K562 (cell line): Measurements from ENCODE around the gene MED17. TPM values are rescaled to one million over a fixed set of nuclear protein-coding genes. Genes with fewer than 3 reads are reported as not detected.
A peak's percentile ranks its signal among the peaks of the same experiment; 100 is the strongest.

Experiments
- ATAC-seq: fragments of 200-7000 bp; cut with Tn5 transposase; 3 replicates; pipeline ENCODE4 v1.9.1; 2020; ENCODE audit warnings: moderate library complexity
- BruUV-seq: library from RNA; stranded (reverse); fragments of 400-500 nt; replicated peaks from 2 replicates; lab custom pipeline; 2021; lab: Mats Ljungman, UMichigan
- CTCF ChIA-PET: fragments of 300-600 bp; formaldehyde crosslinking; extraction: SDS; loops from one replicate; lab custom pipeline; 2021; ENCODE audit warnings: low intra/inter-chr PET ratio; lab: Yijun Ruan, JAX
- POLR2A ChIA-PET: fragments of 300-600, 350-650 bp; sonication (Branson Sonifier 250); formaldehyde crosslinking; extraction: SDS; loops from one replicate; lab custom pipeline; 2021; ENCODE audit warnings: antibody characterized with exemption, inconsistent platforms; lab: Yijun Ruan, JAX
- DNase-seq, 4 experiments: peaks; one replicate each; pipeline versions ENCODE4 v3.0.0 to v3.0.0-alpha.2; 2011 to 2018; ENCODE audit warnings: low spot score in 3 of 4, mixed read lengths in 3 of 4; ENCODE audit errors: extremely low read depth in 1 of 4
- FAIRE-seq: peaks from 2 replicates; lab custom pipeline; 2011; peaks lifted over from hg19 to GRCh38; lab: Jason Lieb, UNC
- H2AFZ ChIP-seq: 2 replicates; pipeline ENCODE4 v1.6.0; 2011; ENCODE audit warnings: low read depth, low read length, control low read depth, inconsistent platforms
- H3K27ac ChIP-seq: fragments of 200-600 bp; 3 replicates; pipeline ENCODE4 v1.8.0; 2011; ENCODE audit warnings: low read depth, mild to moderate bottlenecking, control low read depth, inconsistent platforms, low read length, moderate library complexity, mixed read lengths; ENCODE audit errors: extremely low read depth
- H3K27me3 ChIP-seq, 2 experiments: fragments of 300-600 bp in 1 of 2; 2 replicates in 1 of 2; 3 replicates in 1 of 2; pipeline versions ENCODE4 v1.6.0 to v1.8.0; 2011; ENCODE audit warnings: inconsistent platforms in 2 of 2, low read length in 2 of 2, mild to moderate bottlenecking in 1 of 2, mixed read lengths in 1 of 2, moderate library complexity in 1 of 2; ENCODE audit not compliant: control insufficient read depth in 2 of 2, insufficient read depth in 2 of 2
- H3K36me3 ChIP-seq: fragments of 300-600 bp; 3 replicates; pipeline ENCODE4 v1.8.0; 2011; ENCODE audit warnings: mild to moderate bottlenecking, low read length, inconsistent platforms; ENCODE audit not compliant: control insufficient read depth, insufficient read depth
- H3K4me1 ChIP-seq, 2 experiments: fragments of 200-600 bp in 1 of 2; replicated peaks in 1 of 2; 2 replicates in 1 of 2; 3 replicates in 1 of 2; pipeline versions ENCODE4 v1.5.1 to v1.8.0; 2011; ENCODE audit warnings: inconsistent platforms in 2 of 2, low read length in 2 of 2, mild to moderate bottlenecking in 1 of 2, mixed read lengths in 1 of 2, moderate library complexity in 1 of 2; ENCODE audit not compliant: control insufficient read depth in 2 of 2, insufficient read depth in 2 of 2
- H3K4me2 ChIP-seq: 2 replicates; pipeline ENCODE4 v1.6.1; 2011; ENCODE audit warnings: low read length, control low read depth, inconsistent platforms, mixed read lengths; ENCODE audit not compliant: insufficient read depth
- H3K4me3 ChIP-seq: fragments of 200-600 bp; sonication (generic), shearing (Covaris generic); 2 replicates; pipeline ENCODE4 v1.5.1; 2016; ENCODE audit warnings: control low read depth, inconsistent platforms
- H3K79me2 ChIP-seq: fragments of 200-600 bp; 3 replicates; pipeline ENCODE4 v1.8.0; 2011; ENCODE audit warnings: low read length, inconsistent platforms; ENCODE audit not compliant: control insufficient read depth, insufficient read depth
- H3K9ac ChIP-seq, 2 experiments: 2 replicates each; pipeline versions ENCODE4 v1.6.0 to v1.6.1; 2011; ENCODE audit warnings: low read depth in 2 of 2, low read length in 2 of 2, control low read depth in 1 of 2, inconsistent platforms in 1 of 2, mild to moderate bottlenecking in 1 of 2, mixed read lengths in 1 of 2; ENCODE audit not compliant: insufficient read depth in 1 of 2
- H3K9me1 ChIP-seq: one replicate; pipeline ENCODE4 v1.6.0; 2011; ENCODE audit warnings: inconsistent platforms, mild to moderate bottlenecking, low read length, moderate library complexity; ENCODE audit not compliant: control insufficient read depth, insufficient read depth
- H3K9me3 ChIP-seq: replicated peaks from 2 replicates; pipeline ENCODE4 v1.5.1; 2011; ENCODE audit warnings: low read depth, low read length, inconsistent platforms; ENCODE audit not compliant: control insufficient read depth, insufficient read depth
- H4K20me1 ChIP-seq: replicated peaks from 2 replicates; pipeline ENCODE4 v1.6.1; 2011; ENCODE audit warnings: low read length, inconsistent platforms, mixed read lengths; ENCODE audit not compliant: control insufficient read depth, insufficient read depth
- EP300 ChIP-seq: IDR thresholded peaks from 2 replicates; pipeline ENCODE4 v1.6.1; 2012; ENCODE audit warnings: low read length, improper control_type of control experiment
- NFXL1 ChIP-seq: fragments of 450-650 bp; formaldehyde crosslinking; IDR thresholded peaks from 2 replicates; pipeline ENCODE4 v1.4.0; 2021; ENCODE audit warnings: mild to moderate bottlenecking
- TOE1 ChIP-seq, 2 experiments: fragments of 450-650 bp in 1 of 2; sonication (generic) in 1 of 2; formaldehyde crosslinking in 1 of 2; IDR thresholded peaks; 2 replicates each; pipeline versions ENCODE4 v1.7.1 to v1.8.0; 2016 to 2022; ENCODE audit warnings: borderline replicate concordance in 2 of 2, mild to moderate bottlenecking in 2 of 2, antibody characterized with exemption in 1 of 2, inconsistent platforms in 1 of 2, low read depth in 1 of 2, missing genetic modification reagents in 1 of 2, moderate library complexity in 1 of 2
- ZKSCAN3 ChIP-seq: fragments of 250-450 bp; sonication (Bioruptor Pico); IDR thresholded peaks from 2 replicates; pipeline ENCODE4 v1.4.0; 2020
- ZNF232 ChIP-seq: sonication (generic); formaldehyde crosslinking; IDR thresholded peaks from 2 replicates; pipeline ENCODE4 v1.8.0; 2022; ENCODE audit warnings: mild to moderate bottlenecking, missing genetic modification reagents
- ZNF764 ChIP-seq: fragments of 250-450 bp; sonication (Bioruptor Pico); IDR thresholded peaks from 2 replicates; pipeline ENCODE4 v1.4.0; 2020; ENCODE audit warnings: low read depth, mild to moderate bottlenecking, moderate library complexity
- WGBS: fragments of 100-300 bp; shearing (Covaris generic); methylation state at CpG from one replicate; pipeline ENCODE4 v1.1.6; 2016; ENCODE audit warnings: low coverage, mixed read lengths; ENCODE audit not compliant: insufficient coverage; ENCODE audit errors: missing lambda C conversion rate; 5-methylcytosine and 5-hydroxymethylcytosine counted together
- in situ Hi-C: fragments of 300-500 bp; cut with MboI; formaldehyde crosslinking; loops from 4 replicates; pipeline ENCODE4 v1.15.0; 2018; ENCODE audit warnings: inconsistent platforms, mixed read lengths
- intact Hi-C: fragments of 100-400 bp; cut with micrococcal nuclease; formaldehyde crosslinking; loops from 2 replicates; pipeline ENCODE4 v1.14.2; 2022
- polyA plus RNA-seq, 8 experiments: library from polyadenylated mRNA; depleted of rRNA in 4 of 8; stranded (reverse) in 5 of 8; unstranded in 3 of 8; fragments of >200 nt; fragmentation: Nextera tagmentation in 2 of 8; fragmentation: Illumina TruSeq in 1 of 8; extraction: Ambion mirVana in 2 of 8; extraction: Trizol in 1 of 8; gene quantifications; 2 replicates each; pipeline versions ENCODE4 v1.2.1 to v1.2.3, GENCODE V29; 2011 to 2014; ENCODE audit warnings: inconsistent platforms in 1 of 8, missing spikeins in 1 of 8
- total RNA-seq, 7 experiments: library from RNA; depleted of rRNA in 6 of 7; stranded (reverse); fragments of >200 nt in 6 of 7; fragmentation: Illumina TruSeq in 2 of 7; extraction: Trizol in 2 of 7; gene quantifications; 2 replicates each; pipeline versions ENCODE4 v1.2.1 to v1.2.3, GENCODE V29; 2011 to 2021; ENCODE audit warnings: low replicate concordance in 1 of 7
- TF ChIP-seq, protein P1 (sequence below): sonication (generic); formaldehyde crosslinking; IDR thresholded peaks from 2 replicates; pipeline ENCODE4 v1.8.1; 2023; ENCODE audit warnings: mild to moderate bottlenecking, missing genetic modification reagents
- TF ChIP-seq, protein P2 (sequence below): sonication (generic); formaldehyde crosslinking; IDR thresholded peaks from 2 replicates; pipeline ENCODE4 v1.8.1; 2023; ENCODE audit warnings: missing genetic modification reagents, mild to moderate bottlenecking, borderline replicate concordance
- TF ChIP-seq, protein P3 (sequence below): sonication (generic); formaldehyde crosslinking; IDR thresholded peaks from 2 replicates; pipeline ENCODE4 v1.8.1; 2022; ENCODE audit warnings: missing genetic modification reagents

Gene MED17
- total and polyA plus RNA-seq, 9 of the 15 experiments (the other 6 are each of a cell fraction or from before 2014, with no cell fraction given) = 6.7 to 34.7 (median 26.8) TPM

DNA sequence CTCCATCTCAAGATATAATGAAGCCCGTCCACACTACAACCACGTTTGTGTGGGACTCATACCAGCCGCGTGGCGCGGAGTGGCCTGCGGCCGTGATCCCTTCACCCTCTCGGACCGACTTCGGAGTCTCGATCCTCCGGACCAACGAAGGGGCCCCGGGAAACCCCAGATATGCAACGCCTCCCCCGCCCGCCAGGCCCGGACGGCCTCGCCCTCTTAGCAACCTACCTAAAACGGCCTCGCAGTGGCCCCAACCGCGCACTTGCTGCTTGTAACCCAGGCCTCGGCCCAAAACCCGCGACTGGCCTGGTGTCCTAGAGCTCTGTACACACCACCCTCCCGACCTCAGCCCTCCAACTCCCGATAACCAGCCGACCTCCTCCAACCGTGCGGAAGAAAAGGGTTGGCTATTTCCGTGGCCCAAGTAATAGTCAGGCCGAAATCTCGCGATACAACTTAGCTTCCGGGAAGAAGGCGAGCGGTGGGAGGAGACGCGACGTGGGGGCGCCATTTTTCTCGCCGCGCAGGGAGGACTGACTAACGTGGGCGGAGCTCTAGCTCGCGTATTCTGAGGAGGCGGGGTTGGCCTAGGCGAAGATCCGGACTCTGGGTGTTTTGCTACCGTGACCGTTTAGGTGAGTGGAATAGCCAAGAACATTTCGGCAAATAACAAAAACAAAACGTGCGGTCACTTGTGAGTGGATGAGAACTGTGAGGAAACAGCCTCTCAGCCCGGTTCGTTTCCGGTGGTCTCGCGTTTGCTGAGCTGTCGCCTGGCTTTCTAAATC lies 42.8 kb upstream of the MED17 start, which contains the start of the genes C11orf54 and TAF1D:
TSS of gene C11orf54 (plus strand) at position 579 of the 788 bp plus-strand sequence. CDS start 5,722 bp downstream, outside the sequence.
TSS of gene TAF1D (minus strand) at position 402 of the 788 bp plus-strand sequence. CDS start 2,191 bp downstream, outside the sequence.
- FAIRE-seq (peak; percentile 90), DNase-seq (peak; percentile 92 to 99 (median 94)), ATAC-seq (peak; percentile 87)
- peaks cover 4 to 10% of the 10 kb centered on the region in 2 experiments; a peak in 4 of 5 replicates for H3K4me1 ChIP-seq
- ChIA-PET CTCF (no interaction called here), POLR2A (interaction anchor here (0.6 to 5.1 kb wide), 31 partner anchors 10 to 1074 kb away, joined by 3 to 98 read pairs (median 6); partner anchors contain the start of genes CEP295, MED17 and PANX1)
- H3K9me1 ChIP-seq = no peaks in the 10 kb centered on the region
- no peaks in the 10 kb centered on the region for H3K9me3 ChIP-seq
- H3K36me3 ChIP-seq = peaks cover 50% of the 10 kb centered on the region
- in situ Hi-C loops = no loop called here
- intact Hi-C loops = loop anchor here (1.0 kb wide), 2 partner anchors 23 to 43 kb away; partner anchors contain the start of gene MED17
- peak within 1 kb of the TSS; percentile 98 for H3K27ac ChIP-seq
- peaks cover 68% of the 10 kb centered on the region for H3K79me2 ChIP-seq
- H3K4me2 ChIP-seq = peak within 1 kb of the TSS; percentile 95
- H3K4me3 ChIP-seq = peak within 1 kb of the TSS; percentile 79
- 1% methylated on average over 65 of the region's 65 CpGs for WGBS
- peak within 1 kb of the TSS; percentile 84 for H2AFZ ChIP-seq
- TSS peak; percentile 59 for BruUV-seq
- H4K20me1 ChIP-seq = no peaks in the 10 kb centered on the region; the same call in none of the 2 replicates
- H3K9ac ChIP-seq = peak within 1 kb of the TSS; percentile 99 to 100
- H3K27me3 ChIP-seq = no peaks in the 10 kb centered on the region
- TF ChIP-seq, protein P1, sequence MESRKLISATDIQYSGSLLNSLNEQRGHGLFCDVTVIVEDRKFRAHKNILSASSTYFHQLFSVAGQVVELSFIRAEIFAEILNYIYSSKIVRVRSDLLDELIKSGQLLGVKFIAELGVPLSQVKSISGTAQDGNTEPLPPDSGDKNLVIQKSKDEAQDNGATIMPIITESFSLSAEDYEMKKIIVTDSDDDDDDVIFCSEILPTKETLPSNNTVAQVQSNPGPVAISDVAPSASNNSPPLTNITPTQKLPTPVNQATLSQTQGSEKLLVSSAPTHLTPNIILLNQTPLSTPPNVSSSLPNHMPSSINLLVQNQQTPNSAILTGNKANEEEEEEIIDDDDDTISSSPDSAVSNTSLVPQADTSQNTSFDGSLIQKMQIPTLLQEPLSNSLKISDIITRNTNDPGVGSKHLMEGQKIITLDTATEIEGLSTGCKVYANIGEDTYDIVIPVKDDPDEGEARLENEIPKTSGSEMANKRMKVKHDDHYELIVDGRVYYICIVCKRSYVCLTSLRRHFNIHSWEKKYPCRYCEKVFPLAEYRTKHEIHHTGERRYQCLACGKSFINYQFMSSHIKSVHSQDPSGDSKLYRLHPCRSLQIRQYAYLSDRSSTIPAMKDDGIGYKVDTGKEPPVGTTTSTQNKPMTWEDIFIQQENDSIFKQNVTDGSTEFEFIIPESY = peak; percentile 35; the same call in 1 of the 2 replicates
- TF ChIP-seq EP300 (peak; percentile 35; the same call in 1 of the 2 replicates), TOE1 (IDR thresholded peaks at IDR 0.05; ENCODE audit: borderline replicate concordance) (peak; percentile 51; the same call in 1 of the 2 replicates), TOE1 (CRISPR knock-in tag; IDR thresholded peaks at IDR 0.05; ENCODE audit: borderline replicate concordance, low read depth) (no peak), ZNF232 (CRISPR knock-in tag) (no peak), ZNF764 (CRISPR knock-in tag) (no peak), ZKSCAN3 (CRISPR knock-in tag) (no peak), NFXL1 (CRISPR knock-in tag) (no peak)
- TF ChIP-seq, protein P2, sequence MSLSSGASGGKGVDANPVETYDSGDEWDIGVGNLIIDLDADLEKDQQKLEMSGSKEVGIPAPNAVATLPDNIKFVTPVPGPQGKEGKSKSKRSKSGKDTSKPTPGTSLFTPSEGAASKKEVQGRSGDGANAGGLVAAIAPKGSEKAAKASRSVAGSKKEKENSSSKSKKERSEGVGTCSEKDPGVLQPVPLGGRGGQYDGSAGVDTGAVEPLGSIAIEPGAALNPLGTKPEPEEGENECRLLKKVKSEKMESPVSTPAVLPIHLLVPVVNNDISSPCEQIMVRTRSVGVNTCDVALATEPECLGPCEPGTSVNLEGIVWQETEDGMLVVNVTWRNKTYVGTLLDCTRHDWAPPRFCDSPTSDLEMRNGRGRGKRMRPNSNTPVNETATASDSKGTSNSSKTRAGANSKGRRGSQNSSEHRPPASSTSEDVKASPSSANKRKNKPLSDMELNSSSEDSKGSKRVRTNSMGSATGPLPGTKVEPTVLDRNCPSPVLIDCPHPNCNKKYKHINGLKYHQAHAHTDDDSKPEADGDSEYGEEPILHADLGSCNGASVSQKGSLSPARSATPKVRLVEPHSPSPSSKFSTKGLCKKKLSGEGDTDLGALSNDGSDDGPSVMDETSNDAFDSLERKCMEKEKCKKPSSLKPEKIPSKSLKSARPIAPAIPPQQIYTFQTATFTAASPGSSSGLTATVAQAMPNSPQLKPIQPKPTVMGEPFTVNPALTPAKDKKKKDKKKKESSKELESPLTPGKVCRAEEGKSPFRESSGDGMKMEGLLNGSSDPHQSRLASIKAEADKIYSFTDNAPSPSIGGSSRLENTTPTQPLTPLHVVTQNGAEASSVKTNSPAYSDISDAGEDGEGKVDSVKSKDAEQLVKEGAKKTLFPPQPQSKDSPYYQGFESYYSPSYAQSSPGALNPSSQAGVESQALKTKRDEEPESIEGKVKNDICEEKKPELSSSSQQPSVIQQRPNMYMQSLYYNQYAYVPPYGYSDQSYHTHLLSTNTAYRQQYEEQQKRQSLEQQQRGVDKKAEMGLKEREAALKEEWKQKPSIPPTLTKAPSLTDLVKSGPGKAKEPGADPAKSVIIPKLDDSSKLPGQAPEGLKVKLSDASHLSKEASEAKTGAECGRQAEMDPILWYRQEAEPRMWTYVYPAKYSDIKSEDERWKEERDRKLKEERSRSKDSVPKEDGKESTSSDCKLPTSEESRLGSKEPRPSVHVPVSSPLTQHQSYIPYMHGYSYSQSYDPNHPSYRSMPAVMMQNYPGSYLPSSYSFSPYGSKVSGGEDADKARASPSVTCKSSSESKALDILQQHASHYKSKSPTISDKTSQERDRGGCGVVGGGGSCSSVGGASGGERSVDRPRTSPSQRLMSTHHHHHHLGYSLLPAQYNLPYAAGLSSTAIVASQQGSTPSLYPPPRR (CRISPR knock-in tag) = no peak; the same call in 1 of the 2 replicates
- TF ChIP-seq, protein P3, sequence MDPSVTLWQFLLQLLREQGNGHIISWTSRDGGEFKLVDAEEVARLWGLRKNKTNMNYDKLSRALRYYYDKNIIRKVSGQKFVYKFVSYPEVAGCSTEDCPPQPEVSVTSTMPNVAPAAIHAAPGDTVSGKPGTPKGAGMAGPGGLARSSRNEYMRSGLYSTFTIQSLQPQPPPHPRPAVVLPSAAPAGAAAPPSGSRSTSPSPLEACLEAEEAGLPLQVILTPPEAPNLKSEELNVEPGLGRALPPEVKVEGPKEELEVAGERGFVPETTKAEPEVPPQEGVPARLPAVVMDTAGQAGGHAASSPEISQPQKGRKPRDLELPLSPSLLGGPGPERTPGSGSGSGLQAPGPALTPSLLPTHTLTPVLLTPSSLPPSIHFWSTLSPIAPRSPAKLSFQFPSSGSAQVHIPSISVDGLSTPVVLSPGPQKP = no peak
